ENCODE data around the gene TARDBP.
"Not testable (repeated sequence)": the region's sequence is repeated elsewhere in the genome, so short reads cannot be mapped to it uniquely, and the experiment has no call there.

TARDBP gene

GRCh38 chr1:11070876-11071275, 58.4 kb downstream of the TARDBP start:
- DNase-seq = no peak
- Histone ChIP-seq H3K36me3 (peaks cover 93% of the 10 kb centered on the region), H3K27me3 (ENCODE audit: insufficient read depth, low read depth, severe bottlenecking) (no peaks in the 10 kb centered on the region), H3K9me3 (ENCODE audit: severe bottlenecking) (no peaks in the 10 kb centered on the region), H3K4me3 (ENCODE audit: low read depth, low read length) (no peak overlapping the region), H3K27ac (no peak overlapping the region)
- no peak for TF ChIP-seq CTCF (IDR thresholded peaks at IDR 0.05; ENCODE audit: low read depth, low read length)

- DNase-seq = no peak
Observed at GRCh38 chr1:11071463-11072215, 59.2 kb downstream of the TARDBP start.

GRCh38 chr1:11072216-11072917, 59.9 kb downstream of the TARDBP start:
- no peaks in the 10 kb centered on the region for H3K27me3 ChIP-seq (ENCODE audit: insufficient read depth, low read depth, severe bottlenecking)
- H3K9me3 ChIP-seq (ENCODE audit: severe bottlenecking) = no peaks in the 10 kb centered on the region
- no peak overlapping the region for H3K27ac ChIP-seq
- no peak for DNase-seq
- TF ChIP-seq CTCF (IDR thresholded peaks at IDR 0.05; ENCODE audit: low read depth, low read length) = no peak
- H3K36me3 ChIP-seq = peaks cover 93% of the 10 kb centered on the region
- H3K4me3 ChIP-seq (ENCODE audit: low read depth, low read length) = no peak overlapping the region

More at GRCh38 chr1:11071463-11072215, 59.2 kb downstream of the TARDBP start:
- H3K27me3 ChIP-seq (ENCODE audit: insufficient read depth, low read depth, severe bottlenecking) = no peaks in the 10 kb centered on the region
- H3K4me3 ChIP-seq (ENCODE audit: low read depth, low read length) = no peak overlapping the region
- H3K36me3 ChIP-seq = peaks cover 93% of the 10 kb centered on the region
- H3K27ac ChIP-seq = no peak overlapping the region
- TF ChIP-seq CTCF (IDR thresholded peaks at IDR 0.05; ENCODE audit: low read depth, low read length) = no peak
- H3K9me3 ChIP-seq (ENCODE audit: severe bottlenecking) = no peaks in the 10 kb centered on the region

GRCh38 chr1:11073398-11073797, 60.9 kb downstream of the TARDBP start:
- DNase-seq; H3K27ac ChIP-seq; H3K9me3 ChIP-seq (ENCODE audit: severe bottlenecking); H3K4me3 ChIP-seq (ENCODE audit: low read depth, low read length); H3K27me3 ChIP-seq (ENCODE audit: insufficient read depth, low read depth, severe bottlenecking): not testable (repeated sequence)
- peaks cover 91% of the 10 kb centered on the region for H3K36me3 ChIP-seq
